HG02840 (cell line): Measurements from ENCODE around the gene ZNF426.

Experiments used
- ATAC-seq: cut with Tn5 transposase; IDR thresholded peaks from one replicate; pipeline ENCODE4 v1.9.1; 2021; ENCODE audit warnings: mild to moderate bottlenecking, moderate library complexity, moderate number of reproducible peaks; ENCODE audit not compliant: unreplicated experiment, low FRiP score

The ZNF426 gene

GRCh38 chr19:9498183-9498902, 40.1 kb downstream of the ZNF426 start, which contains the start of gene ZNF560:
ZNF560 (minus strand) TSS chr19:9498616; CDS start chr19:9475313, 23,303 bp downstream.
- ATAC-seq = no peak

GRCh38 chr19:9494096-9494495, 44.3 kb downstream of the ZNF426 start:
- ATAC-seq = no peak

DNA sequence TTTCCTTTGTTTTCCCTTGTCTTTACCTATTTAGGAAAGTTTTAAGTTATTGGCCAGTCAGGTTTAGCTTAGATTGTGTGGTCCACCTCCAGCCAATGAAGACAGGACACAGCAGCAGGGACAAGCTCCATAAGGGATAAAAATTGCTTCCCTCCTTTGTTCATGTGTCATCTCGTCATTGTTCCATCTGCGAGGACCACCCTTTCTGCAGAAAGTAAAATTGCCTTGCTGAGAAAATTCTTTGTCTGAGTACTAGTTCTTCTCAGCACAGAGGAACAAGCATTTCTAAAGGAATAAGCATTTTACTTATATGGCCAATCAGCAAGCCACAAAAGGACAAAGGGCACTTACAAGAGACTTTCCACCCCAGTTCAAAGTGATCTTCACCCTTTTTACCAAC, 51.4 kb downstream of the ZNF426 start:
- ATAC-seq = no peak

DNA sequence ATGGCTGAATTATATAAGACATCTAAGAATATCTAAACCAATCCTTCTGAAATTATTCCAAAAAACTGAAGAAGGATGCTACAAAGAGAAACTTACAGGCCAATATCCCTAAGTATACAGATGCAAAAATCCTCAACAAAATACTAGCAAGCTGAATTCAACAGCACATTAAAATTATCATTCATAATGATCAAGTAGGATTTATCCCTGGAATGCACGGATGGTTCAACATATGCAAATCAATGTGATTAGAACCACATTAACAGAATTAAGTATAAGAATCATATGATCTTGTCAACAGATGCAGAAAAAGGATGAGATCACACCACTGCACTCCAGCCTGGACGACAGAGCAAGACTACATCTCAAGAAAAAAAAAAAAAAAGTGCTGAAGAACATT, 53.3 kb downstream of the ZNF426 start:
- ATAC-seq = no peak

DNA sequence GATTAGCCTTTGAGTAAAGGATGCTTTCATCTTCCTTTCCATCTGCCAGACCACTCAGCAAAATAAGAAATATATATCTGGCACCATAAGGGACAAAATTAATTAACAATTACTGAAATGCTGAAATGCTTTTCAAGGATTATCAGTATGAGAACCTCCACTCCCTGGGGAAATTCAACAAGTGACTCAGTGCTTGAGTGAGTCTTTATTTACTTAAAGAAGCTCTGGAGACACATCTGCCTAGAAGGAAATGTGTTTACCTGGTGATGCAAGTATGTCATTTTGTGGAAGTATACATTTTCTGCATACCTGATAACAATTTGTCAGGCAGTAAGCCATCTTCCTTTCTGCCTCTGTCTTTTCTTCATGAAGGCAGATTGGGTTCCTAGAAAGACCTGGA, 63.5 kb downstream of the ZNF426 start:
- no peak for ATAC-seq
